OCI-LY3 (cell line): Measurements from ENCODE around the gene TRIM2.

Source experiments
- CTCF ChIP-seq: fragments of 200-600, 300-600 bp; sonication (generic); IDR thresholded peaks from 2 replicates; pipeline ENCODE4 v1.5.1; 2014; ENCODE audit warnings: antibody characterized with exemption, low read length, low read depth
- EZH2phosphoT487 ChIP-seq: fragments of 200-600 bp; shearing (Covaris generic); IDR thresholded peaks from 2 replicates; pipeline ENCODE4 v1.6.1; 2018; ENCODE audit warnings: antibody characterized with exemption, mixed run types, low read depth

- no peak for TF ChIP-seq CTCF
- no peak for TF ChIP-seq EZH2phosphoT487
Observed at GRCh38 chr4:153324046-153324445, 119.8 kb downstream of the TRIM2 start.
